K562 (cell line): ENCODE measurements around the gene CAMK2A.

Source experiments
- CTCF ChIP-seq, 3 experiments: IDR thresholded peaks in 2 of 3; conservative IDR thresholded peaks in 1 of 3; 2 replicates each; pipeline ENCODE4 v1.5.1; 2011 to 2012; ENCODE audit warnings: low read length in 3 of 3, mild to moderate bottlenecking in 3 of 3, control low read depth in 2 of 3, improper control_type of control experiment in 1 of 3, inconsistent platforms in 1 of 3, low read depth in 1 of 3, mixed read lengths in 1 of 3, moderate library complexity in 1 of 3; ENCODE audit not compliant: insufficient read depth in 2 of 3
- MAFK ChIP-seq: IDR thresholded peaks from 2 replicates; pipeline ENCODE4 v1.6.1; 2011; ENCODE audit warnings: low read length, improper control_type of control experiment
- POLR2AphosphoS5 ChIP-seq: IDR thresholded peaks from 2 replicates; pipeline ENCODE4 v1.6.1; 2011; ENCODE audit warnings: mild to moderate bottlenecking, low read depth, low read length, moderate library complexity; ENCODE audit not compliant: control insufficient read depth, insufficient read depth
- TF ChIP-seq, protein P1 (sequence below): fragments of 250-450 bp; sonication (Bioruptor Pico); IDR thresholded peaks from 2 replicates; pipeline ENCODE4 v1.5.0; 2020; ENCODE audit warnings: mild to moderate bottlenecking, borderline replicate concordance

GRCh38 chr5:150307617-150308426, 18.2 kb upstream of the CAMK2A start:
- no peak for TF ChIP-seq POLR2AphosphoS5
- TF ChIP-seq, protein P1, sequence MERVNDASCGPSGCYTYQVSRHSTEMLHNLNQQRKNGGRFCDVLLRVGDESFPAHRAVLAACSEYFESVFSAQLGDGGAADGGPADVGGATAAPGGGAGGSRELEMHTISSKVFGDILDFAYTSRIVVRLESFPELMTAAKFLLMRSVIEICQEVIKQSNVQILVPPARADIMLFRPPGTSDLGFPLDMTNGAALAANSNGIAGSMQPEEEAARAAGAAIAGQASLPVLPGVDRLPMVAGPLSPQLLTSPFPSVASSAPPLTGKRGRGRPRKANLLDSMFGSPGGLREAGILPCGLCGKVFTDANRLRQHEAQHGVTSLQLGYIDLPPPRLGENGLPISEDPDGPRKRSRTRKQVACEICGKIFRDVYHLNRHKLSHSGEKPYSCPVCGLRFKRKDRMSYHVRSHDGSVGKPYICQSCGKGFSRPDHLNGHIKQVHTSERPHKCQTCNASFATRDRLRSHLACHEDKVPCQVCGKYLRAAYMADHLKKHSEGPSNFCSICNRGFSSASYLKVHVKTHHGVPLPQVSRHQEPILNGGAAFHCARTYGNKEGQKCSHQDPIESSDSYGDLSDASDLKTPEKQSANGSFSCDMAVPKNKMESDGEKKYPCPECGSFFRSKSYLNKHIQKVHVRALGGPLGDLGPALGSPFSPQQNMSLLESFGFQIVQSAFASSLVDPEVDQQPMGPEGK (CRISPR knock-in tag) = no peak
- no peak for TF ChIP-seq MAFK
- no peak for TF ChIP-seq CTCF (IDR thresholded peaks at IDR 0.05 in 2 of 3, conservative IDR thresholded peaks at IDR 0.05 in 1 of 3; ENCODE audit: insufficient read depth in 2 of 3, low read depth in 1 of 3, low read length in 3 of 3)
